ENCODE measurements around the gene RPL23. TPM values are rescaled to one million over a fixed set of nuclear protein-coding genes. Genes with fewer than 3 reads are reported as not detected.

The RPL23 gene
- 1,031 and 1,729 TPM in 2 replicates for total RNA-seq

GRCh38 chr17:38853292-38854219 is at the start of gene RPL23:
Gene RPL23, minus strand, starts transcription at chr17:38853721. Its CDS starts 11 bp downstream, at chr17:38853710.

GRCh38 chr17:38869526-38870258 is 16.2 kb upstream of the RPL23 start, which contains the start of gene LASP1:
Gene LASP1, plus strand, starts transcription at chr17:38870058. Its CDS starts 132 bp downstream, at chr17:38870190.

GRCh38 chr17:38824899-38825761 is 28.4 kb downstream of the RPL23 start, which contains the start of gene CWC25:
Gene CWC25, minus strand, starts transcription at chr17:38825321. Its CDS starts 138 bp downstream, at chr17:38825183.

GRCh38 chr17:38799501-38800236 is 53.9 kb downstream of the RPL23 start, which contains the start of gene PIP4K2B:
Gene PIP4K2B, minus strand, starts transcription at chr17:38799556. Its CDS starts 132 bp downstream, at chr17:38799424.

Small RNAs within 50 kb of the gene (small RNA-seq; reads per million reads assigned to genes)
- gene MIR4727 = 0.14 reads per million
- gene SNORA21 = not detected
- gene SNORA21B = not detected

Other genes with a start within 250 kb of the RPL23 start
- under 0.01 TPM in 1 of 2 replicates, not detected in the other for gene SRCIN1, start 247.8 kb downstream of the RPL23 start, total RNA-seq
- 2.6 and 3.9 TPM in 2 replicates for gene EPOP, start 178.8 kb downstream of the RPL23 start, total RNA-seq
- gene MLLT6, start 148.4 kb downstream of the RPL23 start, total RNA-seq = 28.3 and 42.2 TPM in 2 replicates
- gene CISD3, start 123.4 kb downstream of the RPL23 start, total RNA-seq = 4.4 and 5.5 TPM in 2 replicates
- gene PCGF2, start 105.4 kb downstream of the RPL23 start, total RNA-seq = 3.1 and 4.4 TPM in 2 replicates
- 303 and 422 TPM in 2 replicates for gene PSMB3, start 101.0 kb downstream of the RPL23 start, total RNA-seq
- gene PIP4K2B, start 54.2 kb downstream of the RPL23 start, total RNA-seq = 48.3 and 50.0 TPM in 2 replicates
- 9.2 and 9.9 TPM in 2 replicates for gene CWC25, start 28.4 kb downstream of the RPL23 start, total RNA-seq
- 158 and 173 TPM in 2 replicates for gene LASP1, start 16.3 kb upstream of the RPL23 start, total RNA-seq
- not detected in 2 replicates for gene FBXO47, start 113.7 kb upstream of the RPL23 start, total RNA-seq